T-helper 9 cell (primary cell): ENCODE measurements around the gene VWA8.
"Not testable (repeated sequence)": the region's sequence is repeated elsewhere in the genome, so short reads cannot be mapped to it uniquely, and the experiment has no call there.

ENCODE experiments used
- DNase-seq: peaks from one replicate; pipeline ENCODE4 v3.0.0-alpha.2; 2020

The VWA8 gene

DNA sequence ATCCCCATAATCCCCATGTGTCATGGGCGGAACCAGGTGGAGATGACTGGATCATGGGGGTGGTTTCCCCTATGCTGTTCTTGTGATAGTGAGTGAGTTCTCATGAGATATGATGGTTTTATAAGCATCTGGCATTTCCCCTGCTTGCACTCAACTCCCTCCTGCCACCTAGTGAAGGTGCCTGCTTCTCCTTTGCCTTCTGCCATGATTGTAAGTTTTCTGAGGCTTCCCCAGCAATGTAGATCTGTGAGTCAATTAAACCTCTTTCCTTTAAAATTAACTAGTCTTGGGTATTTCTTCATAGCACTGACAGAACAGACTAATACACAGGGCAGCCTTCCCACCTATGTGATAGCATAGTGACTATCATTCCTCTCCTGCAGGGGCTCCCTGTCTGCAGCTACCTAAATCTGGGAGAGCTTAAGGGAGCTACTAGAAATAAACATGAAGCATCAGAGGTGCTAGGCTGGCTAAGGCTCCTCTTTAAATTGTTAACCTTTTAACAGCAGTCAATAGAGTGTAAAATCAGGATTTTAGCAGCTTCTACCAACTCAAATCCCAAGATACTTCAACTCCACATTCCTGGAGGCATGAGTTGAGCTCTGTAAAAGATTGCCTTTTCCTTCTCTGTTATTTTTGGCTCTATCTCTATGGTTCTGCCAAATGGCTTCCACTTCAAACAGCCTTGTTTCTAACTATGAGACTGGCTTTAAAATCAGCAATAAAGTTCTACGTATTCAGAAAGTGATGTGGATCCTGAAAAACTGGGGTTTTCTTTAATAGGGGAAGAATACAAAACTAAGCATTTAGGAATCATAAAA, 112.3 kb downstream of the VWA8 start:
- no peak for DNase-seq

DNA sequence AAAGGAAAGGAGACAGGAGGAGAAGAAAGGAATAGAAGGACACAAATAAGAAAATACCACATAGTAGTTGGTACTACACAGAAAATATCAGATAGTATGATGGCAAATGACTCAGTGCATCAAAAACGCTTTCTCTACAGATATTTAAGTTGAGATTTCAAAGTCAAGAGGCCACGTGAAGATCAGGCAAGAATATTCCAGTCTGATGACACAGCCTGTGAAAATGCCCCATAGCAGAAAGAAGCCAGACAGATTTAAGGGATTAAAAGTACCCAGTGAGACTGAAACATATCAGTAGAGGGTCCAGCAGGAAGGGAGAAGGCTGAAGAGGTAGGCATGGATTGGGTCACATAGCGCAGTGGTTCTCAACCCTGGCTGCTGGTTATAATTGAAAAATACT, 113.7 kb downstream of the VWA8 start:
- DNase-seq = no peak

DNA sequence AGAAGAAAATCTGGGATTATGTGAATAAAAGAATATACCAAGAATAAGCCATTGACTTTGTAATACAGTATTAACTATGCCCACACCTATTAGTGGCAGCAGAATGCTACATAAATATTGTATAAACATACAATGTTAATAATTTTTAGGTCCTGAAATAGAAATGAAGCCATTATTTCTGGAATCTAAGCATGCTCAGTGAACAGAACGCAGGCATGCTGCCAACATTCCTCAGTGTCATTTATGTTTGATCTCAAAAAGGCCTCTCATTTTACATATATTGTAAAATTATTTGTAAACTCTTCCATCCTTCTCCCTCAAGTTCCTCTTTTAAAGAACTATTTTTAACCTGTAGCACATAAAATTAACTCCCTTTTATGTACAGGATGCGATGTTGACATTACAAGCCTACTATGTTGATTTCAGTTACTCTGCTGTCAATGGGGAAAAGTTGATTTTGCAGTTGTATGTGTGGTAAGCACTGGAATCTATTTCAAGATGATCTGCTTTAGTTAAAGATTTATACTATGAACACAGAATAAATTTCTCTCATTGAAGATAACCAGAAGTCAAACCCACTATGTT, 118.8 kb downstream of the VWA8 start:
- DNase-seq = no peak

DNA sequence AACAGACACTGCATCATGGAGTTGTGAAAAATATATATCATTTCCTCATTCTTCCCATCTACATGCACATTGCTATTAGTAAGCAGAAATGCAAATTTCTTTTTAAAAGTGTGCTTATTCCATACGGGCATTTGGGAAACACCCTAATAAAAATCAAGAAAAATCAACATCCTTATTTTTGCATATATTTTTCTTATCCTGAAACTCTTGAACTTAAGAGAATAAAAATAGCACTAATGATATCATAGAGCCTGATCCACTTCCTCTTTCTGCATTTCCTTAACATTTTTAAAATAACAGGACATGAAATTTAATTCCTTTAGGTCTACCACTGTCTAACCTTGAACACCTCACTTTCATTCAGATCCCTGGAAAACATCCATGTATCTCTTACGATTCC, 123.3 kb downstream of the VWA8 start:
- no peak for DNase-seq

DNA sequence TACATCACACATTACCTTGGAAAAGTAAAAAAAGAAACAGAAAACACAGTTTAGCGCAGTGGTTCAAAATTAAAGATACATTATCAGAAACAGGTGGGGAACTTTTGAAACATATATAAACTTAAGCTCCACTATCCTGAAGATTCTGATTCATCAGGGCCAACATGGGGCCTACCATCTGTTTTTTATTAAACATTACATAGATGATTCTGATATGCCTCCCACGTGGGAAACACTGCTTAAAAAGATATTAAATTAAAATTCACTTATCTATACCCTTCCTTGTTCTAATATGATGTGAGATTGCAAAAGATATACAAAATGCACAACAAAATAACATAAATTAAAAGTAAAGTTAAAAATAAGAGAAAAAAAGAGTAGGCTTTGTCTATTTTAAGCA, 125.0 kb downstream of the VWA8 start:
- no peak for DNase-seq

DNA sequence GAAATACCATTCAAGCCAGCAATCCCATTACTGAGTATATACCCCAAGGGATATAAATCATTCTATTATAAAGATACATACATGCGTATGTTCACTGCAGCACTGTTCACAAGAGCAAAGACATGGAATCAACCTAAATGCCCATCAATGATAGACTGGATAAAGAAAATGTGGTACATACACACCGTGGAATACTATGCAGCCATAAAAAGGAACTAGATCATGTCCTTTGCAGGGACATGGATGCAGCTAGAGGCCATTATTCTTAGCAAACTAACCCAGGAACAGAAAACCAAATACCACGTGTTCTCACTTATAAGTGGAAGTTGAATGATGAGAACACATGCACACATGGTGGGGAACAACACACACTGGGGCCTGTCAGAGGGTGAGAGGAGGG, 126.2 kb downstream of the VWA8 start:
- DNase-seq = not testable (repeated sequence)

DNA sequence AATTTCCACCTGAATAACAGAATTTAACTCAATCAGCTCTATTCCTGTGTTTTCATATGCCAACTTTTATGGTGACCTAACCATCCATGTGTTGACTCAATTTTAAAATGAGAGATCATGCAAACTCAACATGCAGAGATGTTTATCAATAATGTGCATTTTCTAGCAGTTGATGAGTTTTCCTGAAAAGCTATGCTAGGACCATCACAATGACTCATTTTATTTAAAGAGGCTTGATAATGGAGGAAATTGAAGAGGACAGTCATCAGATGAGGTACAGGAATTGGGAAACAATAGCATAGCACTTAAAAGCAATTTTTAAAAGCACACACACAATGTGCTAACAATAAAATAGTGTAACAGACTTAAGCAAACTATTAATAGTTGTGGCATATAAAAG, 127.1 kb downstream of the VWA8 start:
- DNase-seq = no peak

DNA sequence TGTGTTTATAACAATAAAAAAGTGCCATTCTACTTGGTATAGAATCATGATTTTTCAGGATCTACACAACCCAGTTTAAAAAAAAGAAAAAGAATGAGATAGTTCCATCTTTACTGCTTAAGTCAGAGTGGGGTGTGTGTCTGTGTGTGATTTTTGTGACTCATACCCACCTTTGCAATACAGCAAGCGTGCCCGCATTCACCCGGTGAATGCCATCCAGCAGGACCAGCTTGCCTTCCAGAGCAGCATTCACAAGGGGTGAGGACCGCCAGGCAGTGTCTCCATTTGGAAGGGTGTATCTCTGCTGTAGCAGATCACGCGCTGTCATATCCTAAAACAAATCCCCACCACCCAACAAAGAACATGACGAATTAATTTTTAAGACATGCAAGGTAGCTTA, 127.7 kb downstream of the VWA8 start:
- DNase-seq = no peak

DNA sequence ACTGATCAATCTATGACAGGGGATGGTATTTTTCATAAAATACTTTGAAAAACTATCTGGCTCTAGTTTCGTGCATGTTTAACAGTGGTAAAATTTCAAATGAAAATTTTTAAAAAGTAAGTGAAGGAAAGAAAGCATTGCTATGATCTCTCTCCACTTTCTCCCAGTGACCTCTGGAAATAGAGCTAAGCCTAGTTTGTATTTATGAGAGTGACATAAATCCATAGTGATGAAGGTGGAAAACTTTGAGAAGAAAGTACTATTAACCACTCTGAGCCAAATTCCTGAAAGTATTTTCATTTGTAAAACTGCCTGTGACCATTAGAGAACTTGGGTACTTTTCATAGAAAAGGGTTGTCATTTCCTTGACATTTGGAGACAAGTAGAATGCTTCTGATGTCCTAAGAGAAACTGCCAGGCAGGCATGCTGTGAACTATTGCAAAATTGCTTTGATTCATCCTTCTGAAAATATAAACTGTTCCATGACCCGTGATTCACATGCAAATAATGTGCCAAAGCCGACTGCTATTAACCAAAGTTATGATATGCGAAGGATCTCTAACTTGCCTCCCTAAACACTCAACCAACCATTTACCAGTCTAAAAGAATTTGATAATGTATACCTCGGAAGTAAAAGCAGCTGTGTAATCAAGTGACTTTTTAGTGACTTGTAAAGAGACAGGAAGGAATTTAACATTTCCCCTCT, 133.2 kb downstream of the VWA8 start:
- no peak for DNase-seq

DNA sequence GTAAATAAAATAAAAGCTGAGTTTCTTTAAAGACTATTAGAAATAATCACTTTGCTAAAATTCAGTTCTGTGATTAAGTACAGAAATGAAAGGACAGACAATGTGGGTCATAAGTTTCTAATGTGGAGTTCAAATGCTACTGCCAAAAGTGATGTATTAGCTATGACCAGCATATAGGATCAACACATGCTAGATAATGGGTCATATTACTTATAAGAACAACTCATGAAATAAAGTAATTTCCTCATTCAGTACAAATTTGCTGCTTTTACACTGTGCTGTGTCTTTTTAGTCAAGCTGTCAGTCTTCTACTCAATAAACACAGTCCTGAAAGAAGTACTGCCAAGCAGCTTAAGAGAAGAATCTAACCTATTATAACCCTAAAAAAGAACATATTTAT, 135.2 kb downstream of the VWA8 start:
- DNase-seq = no peak

DNA sequence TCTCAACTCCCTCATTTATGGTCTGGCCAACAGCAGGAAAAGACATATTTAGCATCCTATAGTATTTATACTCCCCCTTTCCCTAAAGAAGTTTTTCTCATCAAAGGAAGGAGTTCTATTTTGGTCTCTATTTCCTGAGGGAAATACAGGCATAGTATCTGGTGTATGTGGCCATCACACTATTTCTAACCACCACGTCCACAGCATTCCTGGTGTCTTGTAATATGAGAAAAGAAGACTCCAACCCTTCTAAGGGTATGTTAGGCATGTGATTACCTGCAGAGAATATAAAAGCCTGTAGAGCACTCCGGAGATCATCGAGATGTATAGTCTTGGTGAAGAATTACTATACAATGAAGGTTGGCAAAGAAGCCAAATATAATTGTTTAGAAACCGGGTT, 137.4 kb downstream of the VWA8 start:
- no peak for DNase-seq

DNA sequence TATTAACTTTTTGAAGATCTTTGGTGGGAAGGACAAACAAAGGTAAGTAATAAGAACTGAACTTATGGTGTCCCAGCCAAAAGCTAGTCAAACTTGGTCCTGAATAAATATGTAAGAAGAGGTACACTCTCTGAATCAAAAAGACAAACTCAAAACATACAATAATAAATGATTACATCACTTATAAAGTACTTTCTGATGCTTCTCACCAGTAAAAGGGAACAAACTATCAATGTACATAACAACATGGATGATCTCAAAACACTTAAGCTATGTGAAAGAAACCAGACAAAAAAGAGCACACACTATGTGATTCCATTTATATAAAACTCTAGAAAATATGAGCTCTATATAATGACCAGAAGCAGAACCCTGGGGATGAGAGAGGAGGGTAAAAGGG, 138.3 kb downstream of the VWA8 start:
- no peak for DNase-seq

DNA sequence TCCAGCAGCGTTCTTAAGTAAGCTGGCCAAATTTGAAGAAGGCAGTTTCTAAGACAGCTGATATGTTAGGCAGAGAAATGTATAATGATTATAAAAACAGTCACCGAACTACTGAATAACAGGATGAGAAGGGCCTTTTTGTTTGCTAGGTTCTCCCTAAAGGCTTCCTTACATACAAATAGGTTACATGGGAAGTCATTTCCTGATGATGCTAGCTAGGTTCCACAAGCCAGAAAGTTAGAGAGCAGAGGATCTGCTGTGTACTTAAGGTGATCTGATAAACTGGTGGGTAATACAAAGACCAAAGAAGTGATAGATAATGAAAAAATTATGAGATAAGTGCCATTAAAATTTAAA, 139.7 kb downstream of the VWA8 start:
- no peak for DNase-seq

DNA sequence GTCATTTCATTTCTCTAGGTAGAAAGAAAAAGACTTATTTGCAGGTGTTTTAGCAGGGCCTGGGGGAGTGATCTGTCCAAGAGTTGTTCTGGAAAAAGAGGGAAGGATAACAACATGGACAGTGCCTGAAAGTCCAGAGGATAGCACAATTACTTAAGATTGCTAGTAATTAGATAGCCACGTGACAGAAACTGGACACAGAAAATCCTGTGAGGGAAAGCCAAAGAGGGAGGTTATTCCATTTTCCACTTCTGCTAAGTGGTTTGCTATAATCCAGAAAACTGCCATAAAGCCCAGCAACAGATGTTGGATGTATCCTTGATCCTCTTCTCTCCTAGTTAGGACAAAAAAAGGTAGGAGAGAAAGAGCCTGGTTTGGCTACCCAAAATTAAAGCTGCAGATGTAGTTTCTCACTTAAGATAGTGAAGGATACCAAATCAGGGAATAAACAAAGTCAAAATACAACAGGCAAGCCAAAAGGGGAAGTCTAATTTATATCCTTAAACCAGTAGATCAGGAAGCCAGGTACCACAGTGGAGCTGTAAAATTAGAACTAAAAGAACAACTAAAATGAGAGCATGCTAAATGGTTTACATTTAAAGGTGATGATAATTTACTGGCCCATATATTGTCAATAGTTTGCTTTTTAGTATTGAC, 140.2 kb downstream of the VWA8 start:
- DNase-seq = no peak

DNA sequence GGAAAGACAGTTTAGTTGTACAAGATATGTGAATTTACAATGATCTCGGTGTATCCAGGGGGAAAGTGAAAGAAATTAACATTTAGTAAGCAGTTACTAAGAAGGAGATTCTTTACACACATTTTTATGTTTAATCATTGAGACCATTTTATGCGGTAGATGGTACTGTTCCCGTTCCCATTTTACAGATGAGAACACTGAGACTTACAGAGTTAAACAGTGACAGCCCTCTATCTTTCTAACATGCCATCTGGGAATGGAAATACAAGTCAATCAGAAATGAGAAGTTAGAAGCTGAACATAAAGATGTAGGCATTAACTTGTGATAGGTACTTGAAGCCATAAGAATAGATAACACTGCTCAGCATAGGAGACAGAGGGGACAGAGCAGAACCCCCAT, 144.9 kb downstream of the VWA8 start:
- DNase-seq = no peak

DNA sequence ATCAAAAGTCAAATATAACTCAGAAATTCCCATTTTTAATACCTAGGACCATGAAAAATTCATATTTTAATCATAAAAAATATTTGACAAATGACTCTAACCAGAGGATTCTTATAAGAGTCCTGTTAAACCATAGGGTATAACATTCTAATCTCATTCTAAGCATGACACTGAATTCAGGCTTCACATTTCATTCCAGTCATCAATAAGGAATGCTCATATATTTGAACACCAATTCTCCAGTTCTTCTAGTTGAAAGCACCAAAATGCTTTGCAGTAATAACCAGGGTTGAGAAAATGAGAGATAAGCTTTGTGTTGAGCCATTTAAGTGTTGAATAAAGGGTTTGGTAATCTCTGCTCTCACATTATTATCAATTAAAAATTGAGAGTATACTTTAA, 147.5 kb downstream of the VWA8 start:
- DNase-seq = no peak

DNA sequence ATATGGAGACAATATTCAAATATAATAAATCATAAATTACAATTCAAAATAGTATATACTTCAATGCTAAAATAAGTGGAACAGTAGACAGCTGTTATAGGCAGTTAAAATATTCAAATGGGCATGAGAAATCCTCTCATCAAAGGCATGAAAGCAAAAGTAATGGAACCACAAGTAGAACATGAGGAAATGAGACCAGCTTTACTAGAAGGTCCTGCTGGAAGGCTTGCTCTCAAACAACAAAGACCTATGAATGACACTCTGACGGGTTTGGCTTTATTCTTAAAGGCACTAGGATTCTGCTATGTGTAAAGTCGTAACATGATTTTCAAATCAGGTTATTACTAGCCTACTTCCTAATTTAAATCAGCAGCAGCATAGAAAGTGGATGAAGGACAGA, 148.1 kb downstream of the VWA8 start:
- no peak for DNase-seq

DNA sequence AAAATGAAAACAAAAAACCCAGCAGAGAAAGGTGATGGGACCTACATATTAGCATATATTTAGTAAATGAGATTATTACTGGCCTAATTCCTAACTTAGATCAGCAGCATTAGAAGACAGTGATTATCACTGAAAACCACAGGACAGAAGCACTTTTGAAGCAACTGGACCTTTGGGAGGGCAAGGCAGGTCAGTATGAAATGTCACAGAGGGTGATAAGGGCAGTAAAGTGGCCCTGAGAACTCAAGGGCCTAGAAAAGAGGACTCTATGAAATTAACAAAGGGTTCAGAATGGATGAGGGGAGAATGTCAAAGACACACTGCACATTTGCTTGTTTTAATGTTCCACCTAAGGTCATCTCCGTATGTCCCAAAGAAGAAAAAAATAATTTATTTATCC, 148.7 kb downstream of the VWA8 start:
- DNase-seq = no peak

DNA sequence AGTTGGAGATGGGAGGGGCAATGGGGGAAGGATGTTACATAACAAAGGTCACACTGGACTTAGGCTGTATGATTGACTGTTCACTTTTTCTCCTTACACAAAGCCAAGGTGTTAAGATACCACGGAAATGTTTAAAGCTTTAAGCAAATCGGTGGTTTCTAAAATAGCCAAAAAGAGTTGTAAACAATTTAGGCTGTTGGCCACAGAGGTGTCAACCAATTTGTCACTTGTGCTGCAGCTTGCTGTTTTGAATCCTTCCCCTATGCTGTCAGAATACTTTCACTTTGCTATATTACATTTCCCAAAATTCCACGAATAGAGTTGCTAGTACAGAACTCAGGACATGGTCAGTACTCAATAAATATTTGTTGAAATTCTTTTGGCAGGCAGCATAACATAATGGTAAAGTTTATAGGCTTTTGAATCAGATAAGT, 149.3 kb downstream of the VWA8 start:
- DNase-seq = no peak

DNA sequence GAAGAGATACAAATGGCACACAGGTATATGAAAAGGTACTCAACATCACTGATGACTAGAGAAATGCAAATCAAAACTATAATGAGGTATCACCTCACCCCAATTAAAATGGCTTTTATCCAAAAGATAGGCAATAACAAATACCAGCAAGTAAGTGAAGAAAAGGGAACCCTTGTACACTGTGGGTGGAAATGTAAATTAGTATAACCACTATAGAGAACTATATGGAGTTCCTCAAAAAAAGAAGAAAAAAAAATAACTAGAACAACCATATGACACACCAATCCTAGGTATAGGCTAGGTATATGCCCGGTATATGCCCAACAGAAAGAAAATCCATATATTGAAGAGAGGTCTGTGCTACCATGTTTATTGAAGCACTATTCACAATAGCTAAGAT, 150.9 kb downstream of the VWA8 start:
- no peak for DNase-seq

DNA sequence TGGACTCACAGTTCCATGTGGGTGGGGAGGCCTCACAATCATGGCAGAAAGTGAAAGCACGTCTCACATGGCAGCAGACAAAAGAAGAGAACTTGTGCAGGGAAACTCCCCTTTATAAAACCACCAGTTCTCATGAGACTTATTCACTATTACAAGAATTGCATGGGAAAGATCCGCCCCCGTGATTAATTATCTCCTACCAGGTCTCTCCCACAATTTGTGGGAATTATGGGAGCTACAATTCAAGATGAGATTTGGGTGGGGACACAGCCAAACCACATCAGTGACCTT, 157.5 kb downstream of the VWA8 start:
- DNase-seq = not testable (repeated sequence)

DNA sequence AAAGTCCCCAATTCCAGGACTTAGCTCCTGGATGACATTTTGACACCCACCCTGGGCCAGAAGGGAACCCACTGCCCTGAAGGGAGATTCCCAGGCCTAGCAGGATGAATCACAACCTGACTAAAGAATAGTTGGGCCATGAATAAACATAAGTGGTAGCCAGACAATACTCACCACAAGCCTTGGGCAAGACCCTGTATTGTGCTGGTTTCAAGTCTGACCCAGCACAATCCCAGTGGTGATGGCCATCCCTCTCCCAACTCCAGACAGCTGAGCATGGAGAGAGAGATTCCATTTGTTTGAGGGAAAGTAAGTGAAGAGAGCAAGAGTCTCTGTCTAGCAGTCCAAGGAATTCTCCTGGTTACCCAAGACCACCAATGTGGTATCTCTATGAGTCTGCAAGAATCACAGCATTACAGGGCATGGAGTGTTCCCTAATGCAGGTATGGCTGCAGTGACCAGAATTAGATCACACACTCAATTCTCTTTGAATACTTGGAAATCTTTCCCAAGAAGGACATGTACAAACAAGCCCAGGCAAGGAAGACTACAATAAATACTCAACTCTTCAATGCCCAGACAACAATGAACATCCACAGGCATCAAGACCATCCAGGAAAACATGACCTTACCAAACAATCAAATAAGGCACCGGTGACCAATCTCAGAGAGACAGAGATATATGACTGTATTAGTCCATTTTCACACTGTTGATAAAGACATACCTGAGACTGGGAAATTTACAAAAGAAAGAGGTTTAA, 158.0 kb downstream of the VWA8 start:
- no peak for DNase-seq

DNA sequence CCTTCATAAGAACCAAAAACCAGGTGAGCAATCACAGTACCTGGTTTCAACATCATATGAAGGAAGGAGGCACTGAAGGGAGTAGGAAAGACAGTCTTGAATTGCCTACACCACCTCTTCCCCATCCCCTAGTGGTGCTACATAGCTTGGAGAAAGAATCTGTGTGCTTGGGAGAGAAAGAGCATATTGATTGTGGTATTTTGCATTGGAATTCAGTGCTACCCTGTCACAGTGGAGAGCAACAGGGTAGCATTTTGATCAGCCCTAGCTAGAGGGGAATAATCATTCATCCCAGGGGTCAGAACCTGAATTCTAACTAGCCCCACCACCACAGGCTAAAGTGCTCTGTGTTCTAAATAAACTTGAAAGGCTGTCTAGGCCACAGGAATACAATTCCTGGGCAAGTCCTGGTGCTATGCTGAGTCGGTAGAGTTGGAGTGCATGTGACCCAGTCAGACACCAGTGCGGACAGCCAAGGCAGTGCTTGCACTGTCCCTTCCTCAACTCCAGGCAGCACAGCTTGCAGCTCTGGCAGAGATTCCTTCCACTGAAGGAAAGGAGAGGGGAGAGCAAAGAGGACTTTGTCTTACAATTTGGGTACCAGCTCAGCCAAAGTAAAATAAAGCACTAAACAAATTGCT, 158.7 kb downstream of the VWA8 start:
- DNase-seq = no peak
